ENCODE measurements around the gene UNC45B. TPM values are rescaled to one million over a fixed set of nuclear protein-coding genes. Genes with fewer than 3 reads are reported as not detected.

UNC45B gene
- total RNA-seq, 4 donors from 2014 or later: not detected

GRCh38 chr17:35142467-35142796, 5.2 kb upstream of the UNC45B start:
- TF ChIP-seq CTCF (IDR thresholded peaks at IDR 0.05; ENCODE audit: low read depth): no peak

GRCh38 chr17:35144840-35145239, 2.8 kb upstream of the UNC45B start:
- TF ChIP-seq CTCF (IDR thresholded peaks at IDR 0.05; ENCODE audit: low read depth): no peak

GRCh38 chr17:35146214-35146833, 1.3 kb upstream of the UNC45B start:
- TF ChIP-seq CTCF (IDR thresholded peaks at IDR 0.05; ENCODE audit: low read depth): no peak

GRCh38 chr17:35148144-35148543, 527 bp downstream of the UNC45B start:
- TF ChIP-seq CTCF (IDR thresholded peaks at IDR 0.05; ENCODE audit: low read depth): no peak

GRCh38 chr17:35149941-35150340, 2.3 kb downstream of the UNC45B start:
- TF ChIP-seq CTCF (IDR thresholded peaks at IDR 0.05; ENCODE audit: low read depth): no peak

GRCh38 chr17:35152421-35153140, 5.0 kb downstream of the UNC45B start:
- no peak for TF ChIP-seq CTCF (IDR thresholded peaks at IDR 0.05; ENCODE audit: low read depth)

- no peak for TF ChIP-seq CTCF (IDR thresholded peaks at IDR 0.05; ENCODE audit: low read depth)
Observed at GRCh38 chr17:35154196-35155165, 6.9 kb downstream of the UNC45B start.

All from subcutaneous adipose tissue (tissue), 4 donors.